Measurements from ENCODE around the gene PABPC1L. TPM values are rescaled to one million over a fixed set of nuclear protein-coding genes. Genes with fewer than 3 reads are reported as not detected.

Gene PABPC1L
- total RNA-seq, 4 donors from 2014 or later: 11.7 to 61.1 (median 19.4) TPM

- 1% methylated on average over 8 of the region's 8 CpGs for WGBS
These were observed 23.6 kb upstream of the PABPC1L start for GRCh38 chr20:44886266-44886651.

DNA sequence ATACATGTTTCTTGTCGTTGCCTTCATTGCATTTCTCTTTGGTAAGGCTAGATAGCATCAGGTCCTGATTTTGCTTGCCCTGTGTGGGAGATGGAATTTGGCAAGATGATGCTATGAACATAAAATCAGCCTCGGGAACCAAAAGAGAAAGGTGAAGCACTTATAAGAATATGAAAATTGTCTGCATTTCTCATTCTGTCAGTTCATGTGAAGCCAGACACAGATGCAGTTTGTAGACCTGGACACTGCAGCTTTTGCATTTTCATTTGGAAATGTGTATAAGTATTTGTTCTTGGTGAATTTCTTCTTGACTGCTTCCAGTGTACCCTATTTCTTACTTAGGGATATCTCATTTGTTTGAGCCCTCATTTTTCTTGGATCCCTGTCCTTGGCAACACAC, 23.0 kb upstream of the PABPC1L start:
- peak overlapping the region; percentile 100 for H3K4me3 ChIP-seq
- H3K27ac ChIP-seq: no peak overlapping the region
- H3K36me3 ChIP-seq: no peaks in the 10 kb centered on the region
- no peaks in the 10 kb centered on the region for H3K9me3 ChIP-seq
- H3K4me1 ChIP-seq: peaks cover 63% of the 10 kb centered on the region
- WGBS: 0% methylated on average over 2 of the region's 2 CpGs
- TF ChIP-seq POLR2AphosphoS5 (IDR thresholded peaks at IDR 0.05) (no peak), EP300 (IDR thresholded peaks at IDR 0.05) (no peak), POLR2A (IDR thresholded peaks at IDR 0.05) (no peak)
- TF ChIP-seq, protein P1, sequence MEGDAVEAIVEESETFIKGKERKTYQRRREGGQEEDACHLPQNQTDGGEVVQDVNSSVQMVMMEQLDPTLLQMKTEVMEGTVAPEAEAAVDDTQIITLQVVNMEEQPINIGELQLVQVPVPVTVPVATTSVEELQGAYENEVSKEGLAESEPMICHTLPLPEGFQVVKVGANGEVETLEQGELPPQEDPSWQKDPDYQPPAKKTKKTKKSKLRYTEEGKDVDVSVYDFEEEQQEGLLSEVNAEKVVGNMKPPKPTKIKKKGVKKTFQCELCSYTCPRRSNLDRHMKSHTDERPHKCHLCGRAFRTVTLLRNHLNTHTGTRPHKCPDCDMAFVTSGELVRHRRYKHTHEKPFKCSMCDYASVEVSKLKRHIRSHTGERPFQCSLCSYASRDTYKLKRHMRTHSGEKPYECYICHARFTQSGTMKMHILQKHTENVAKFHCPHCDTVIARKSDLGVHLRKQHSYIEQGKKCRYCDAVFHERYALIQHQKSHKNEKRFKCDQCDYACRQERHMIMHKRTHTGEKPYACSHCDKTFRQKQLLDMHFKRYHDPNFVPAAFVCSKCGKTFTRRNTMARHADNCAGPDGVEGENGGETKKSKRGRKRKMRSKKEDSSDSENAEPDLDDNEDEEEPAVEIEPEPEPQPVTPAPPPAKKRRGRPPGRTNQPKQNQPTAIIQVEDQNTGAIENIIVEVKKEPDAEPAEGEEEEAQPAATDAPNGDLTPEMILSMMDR (IDR thresholded peaks at IDR 0.05): no peak
- no peak for DNase-seq (ENCODE audit: low spot score in 2 of 2)
- H3K27me3 ChIP-seq: no peaks in the 10 kb centered on the region

More at GRCh38 chr20:44886266-44886651, 23.6 kb upstream of the PABPC1L start:
- Histone ChIP-seq H3K27ac (peak overlapping the region; percentile 99), H3K9me3 (no peaks in the 10 kb centered on the region), H3K4me3 (peak overlapping the region; percentile 100), H3K4me1 (peaks cover 58% of the 10 kb centered on the region), H3K36me3 (no peaks in the 10 kb centered on the region), H3K27me3 (no peaks in the 10 kb centered on the region)
- no peak for TF ChIP-seq POLR2AphosphoS5 (IDR thresholded peaks at IDR 0.05)
- no peak for TF ChIP-seq POLR2A (IDR thresholded peaks at IDR 0.05)
- no peak for TF ChIP-seq EP300 (IDR thresholded peaks at IDR 0.05)
- TF ChIP-seq, protein P1 (IDR thresholded peaks at IDR 0.05): no peak
- no peak for DNase-seq (ENCODE audit: low spot score in 2 of 2)

GRCh38 chr20:44887466-44887865, 22.4 kb upstream of the PABPC1L start:
- no peak overlapping the region for H3K27ac ChIP-seq
- WGBS: 43% methylated on average over 4 of the region's 4 CpGs

DNA sequence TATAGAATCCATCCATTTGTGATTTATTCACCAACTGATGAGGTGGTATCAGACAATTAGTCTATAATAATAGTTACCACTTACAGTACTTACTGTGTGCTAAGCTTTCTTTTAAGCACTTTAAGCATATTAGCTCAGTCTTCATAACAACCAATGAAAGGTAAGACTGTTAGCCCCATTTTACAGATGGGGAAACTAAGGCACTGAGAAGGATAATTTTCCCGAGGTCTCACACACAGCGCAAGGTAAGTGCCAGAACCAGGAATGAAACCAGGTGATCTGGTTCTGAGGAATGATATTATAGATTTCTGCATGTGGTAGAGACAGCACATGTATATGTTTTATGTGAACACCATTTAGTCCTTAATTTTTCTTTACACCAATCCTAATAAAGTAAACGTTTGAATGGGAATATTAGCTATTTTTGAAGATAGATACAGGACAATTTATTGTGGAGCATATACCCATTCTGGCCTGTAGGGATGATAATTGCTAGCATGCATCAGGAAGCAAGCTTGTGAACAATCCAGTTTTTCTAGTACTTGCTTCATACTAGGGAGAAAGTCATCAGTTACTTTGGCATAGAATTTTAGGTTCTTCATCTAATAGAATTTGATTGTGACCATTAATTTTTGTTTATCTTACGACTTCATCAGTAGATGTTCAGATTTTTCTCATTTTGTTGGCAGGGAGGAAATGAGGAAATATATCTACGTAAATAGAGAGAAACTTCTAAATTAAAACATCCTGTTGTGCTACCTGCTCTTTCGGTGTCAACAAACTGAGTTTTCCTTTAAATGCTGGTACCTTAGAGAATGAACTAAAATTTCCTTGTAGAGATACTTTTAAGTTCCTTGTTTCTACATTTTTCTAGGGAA, 21.4 kb upstream of the PABPC1L start:
- 42% methylated on average over 6 of the region's 6 CpGs for WGBS
- TF ChIP-seq EP300 (IDR thresholded peaks at IDR 0.05): no peak
- TF ChIP-seq, protein P1 (IDR thresholded peaks at IDR 0.05): peak in 1 of 2 donors; percentile 40
- Histone ChIP-seq H3K36me3 (no peaks in the 10 kb centered on the region), H3K4me1 (peaks cover 73% of the 10 kb centered on the region), H3K27me3 (no peaks in the 10 kb centered on the region), H3K4me3 (no peak overlapping the region), H3K9me3 (no peaks in the 10 kb centered on the region), H3K27ac (peak overlapping the region; percentile 24)
- DNase-seq (ENCODE audit: low spot score in 2 of 2): no peak

More at GRCh38 chr20:44887466-44887865, 22.4 kb upstream of the PABPC1L start:
- Histone ChIP-seq H3K36me3 (no peaks in the 10 kb centered on the region), H3K27me3 (no peaks in the 10 kb centered on the region), H3K9me3 (no peaks in the 10 kb centered on the region), H3K4me3 (peak overlapping the region; percentile 100), H3K4me1 (peaks cover 65% of the 10 kb centered on the region)
- no peak for TF ChIP-seq POLR2A (IDR thresholded peaks at IDR 0.05)
- no peak for TF ChIP-seq POLR2AphosphoS5 (IDR thresholded peaks at IDR 0.05)
- TF ChIP-seq EP300 (IDR thresholded peaks at IDR 0.05): no peak
- TF ChIP-seq, protein P1 (IDR thresholded peaks at IDR 0.05): no peak
- no peak for DNase-seq (ENCODE audit: low spot score in 2 of 2)

- no peak for TF ChIP-seq EP300 (IDR thresholded peaks at IDR 0.05)
- TF ChIP-seq POLR2A (IDR thresholded peaks at IDR 0.05): no peak
- TF ChIP-seq, protein P1 (IDR thresholded peaks at IDR 0.05): no peak
- no peak for TF ChIP-seq POLR2AphosphoS5 (IDR thresholded peaks at IDR 0.05)
- no peak overlapping the region for H3K27ac ChIP-seq
- H3K4me3 ChIP-seq: no peak overlapping the region
- H3K27me3 ChIP-seq: no peaks in the 10 kb centered on the region
- H3K36me3 ChIP-seq: no peaks in the 10 kb centered on the region
- no peaks in the 10 kb centered on the region for H3K9me3 ChIP-seq
- no peak for DNase-seq (ENCODE audit: low spot score in 2 of 2)
- WGBS: 71% methylated on average over 1 of the region's 1 CpG
- H3K4me1 ChIP-seq: peaks cover 81% of the 10 kb centered on the region
These were observed 18.0 kb upstream of the PABPC1L start for GRCh38 chr20:44891826-44892225.
